GM12878 (cell line): ENCODE measurements around the gene NAA38. TPM values are rescaled to one million over a fixed set of nuclear protein-coding genes. Genes with fewer than 3 reads are reported as not detected.
A peak's percentile ranks its signal among the peaks of the same experiment; 100 is the strongest.

Experiments
- ATF3 ChIP-seq: IDR thresholded peaks from 2 replicates; pipeline ENCODE4 v1.6.1; 2011; ENCODE audit warnings: low read depth, mild to moderate bottlenecking, low read length, moderate library complexity, borderline replicate concordance; ENCODE audit errors: extremely low read depth
- BRCA1 ChIP-seq: IDR thresholded peaks from 2 replicates; pipeline ENCODE4 v1.6.1; 2011; ENCODE audit warnings: low read depth, low read length, improper control_type of control experiment
- CBFB ChIP-seq: IDR thresholded peaks from 2 replicates; pipeline ENCODE4 v1.6.1; 2016; ENCODE audit warnings: antibody characterized with exemption, low read depth
- CBX5 ChIP-seq: sonication (generic); IDR thresholded peaks from 2 replicates; pipeline ENCODE4 v1.6.1; 2016; ENCODE audit warnings: low read depth, moderate library complexity, mild to moderate bottlenecking, inconsistent platforms
- CHD2 ChIP-seq: IDR thresholded peaks from 2 replicates; pipeline ENCODE4 v1.6.1; 2011; ENCODE audit warnings: low read depth, low read length, improper control_type of control experiment, borderline replicate concordance
- CHD4 ChIP-seq: fragments of 200-600 bp; sonication (generic); IDR thresholded peaks from 2 replicates; pipeline ENCODE4 v1.6.1; 2016; ENCODE audit warnings: mild to moderate bottlenecking
- E2F8 ChIP-seq: fragments of 450-650 bp; IDR thresholded peaks from 2 replicates; pipeline ENCODE4 v1.6.1; 2018; ENCODE audit warnings: mild to moderate bottlenecking, low read depth, moderate library complexity; ENCODE audit not compliant: partially characterized antibody
- EED ChIP-seq: sonication (generic); IDR thresholded peaks from 2 replicates; pipeline ENCODE4 v1.6.1; 2016; ENCODE audit warnings: antibody characterized with exemption, low read depth
- GATAD2B ChIP-seq: fragments of 450-650 bp; conservative IDR thresholded peaks from 2 replicates; pipeline ENCODE4 v1.6.1; 2017; ENCODE audit warnings: low read depth, mild to moderate bottlenecking, moderate library complexity
- KAT2A ChIP-seq: conservative IDR thresholded peaks from 2 replicates; pipeline ENCODE4 v1.6.1; 2011; ENCODE audit warnings: low read depth, low read length; ENCODE audit not compliant: control insufficient read depth
- LARP7 ChIP-seq: fragments of 450-650 bp; IDR thresholded peaks from 2 replicates; pipeline ENCODE4 v1.6.1; 2017; ENCODE audit warnings: mild to moderate bottlenecking
- NR2C2 ChIP-seq: IDR thresholded peaks from 2 replicates; pipeline ENCODE4 v1.6.1; 2011; ENCODE audit warnings: borderline replicate concordance, low read depth; ENCODE audit not compliant: control insufficient read depth, insufficient read length
- PAX5 ChIP-seq: IDR thresholded peaks from 2 replicates; pipeline ENCODE4 v1.6.1; 2011; ENCODE audit warnings: low read depth, low read length, borderline replicate concordance
- RUNX3 ChIP-seq: IDR thresholded peaks from 2 replicates; pipeline ENCODE4 v1.6.1; 2012; ENCODE audit warnings: low read length, inconsistent platforms
- SP1 ChIP-seq: IDR thresholded peaks from one replicate; pipeline ENCODE4 v1.6.1; 2011; ENCODE audit warnings: low read depth, low read length
- SPI1 ChIP-seq: IDR thresholded peaks from 2 replicates; pipeline ENCODE4 v1.6.1; 2011; ENCODE audit warnings: low read depth, mild to moderate bottlenecking, low read length, moderate library complexity, borderline replicate concordance; ENCODE audit not compliant: insufficient read depth
- STAT1 ChIP-seq: fragments of 450-650 bp; conservative IDR thresholded peaks from 2 replicates; pipeline ENCODE4 v1.6.1; 2014; ENCODE audit warnings: antibody characterized with exemption, mild to moderate bottlenecking
- ZBTB33 ChIP-seq: fragments of 450-650 bp; IDR thresholded peaks from 2 replicates; pipeline ENCODE4 v1.6.1; 2017; ENCODE audit warnings: mild to moderate bottlenecking
- ZNF207 ChIP-seq: fragments of 450-650 bp; IDR thresholded peaks from 2 replicates; pipeline ENCODE4 v1.6.1; 2014; ENCODE audit warnings: antibody characterized with exemption, mild to moderate bottlenecking, borderline replicate concordance
- ZNF592 ChIP-seq: fragments of 450-650 bp; IDR thresholded peaks from 2 replicates; pipeline ENCODE4 v1.6.1; 2017; ENCODE audit warnings: mild to moderate bottlenecking, moderate library complexity
- ZNF622 ChIP-seq: fragments of 450-650 bp; IDR thresholded peaks from 2 replicates; pipeline ENCODE4 v1.6.1; 2017; ENCODE audit warnings: mild to moderate bottlenecking, inconsistent platforms
- polyA plus RNA-seq, 11 experiments: library from polyadenylated mRNA; depleted of rRNA in 4 of 11; unstranded in 6 of 11; stranded (reverse) in 5 of 11; fragments of >200 nt; fragmentation: Nextera tagmentation in 4 of 11; fragmentation: Illumina TruSeq in 1 of 11; extraction: Ambion mirVana in 4 of 11; extraction: Trizol in 1 of 11; gene quantifications; 1 replicate in 1 of 11; 2 replicates in 10 of 11; pipeline versions ENCODE4 v1.2.1 to v1.2.3, GENCODE V29; 2011 to 2016; ENCODE audit warnings: inconsistent platforms in 2 of 11, missing spikeins in 2 of 11, low read depth in 1 of 11
- total RNA-seq, 4 experiments: library from RNA; depleted of rRNA in 3 of 4; stranded (reverse); fragments of >200 nt in 3 of 4; fragmentation: Illumina TruSeq in 1 of 4; extraction: Trizol in 1 of 4; gene quantifications; 2 replicates each; pipeline versions ENCODE4 v1.2.1 to v1.2.3, GENCODE V29; 2013 to 2021

Gene NAA38
- total and polyA plus RNA-seq, 10 of the 15 experiments (the other 5 are each of a cell fraction or from before 2014, with no cell fraction given): 31.5 to 337 (median 215) TPM

GRCh38 chr17:7836596-7837407 lies 20.6 kb downstream of the NAA38 start (continued):
- no peak; the same call in 1 of the 2 replicates for TF ChIP-seq ZBTB33
- no peak for TF ChIP-seq KAT2A
- TF ChIP-seq ZNF592: no peak
- TF ChIP-seq CHD4: no peak
- no peak for TF ChIP-seq ATF3
- no peak for TF ChIP-seq E2F8
- no peak for TF ChIP-seq ZNF622
- TF ChIP-seq LARP7: no peak
- TF ChIP-seq BRCA1: no peak
- TF ChIP-seq STAT1: 0 out of 2 replicates have a peak, but pooled peaks have one; percentile 63
- TF ChIP-seq NR2C2: no peak
- TF ChIP-seq GATAD2B: peak; percentile 60; the same call in 1 of the 2 replicates
- peak; percentile 82 for TF ChIP-seq CHD2
- peak; percentile 61 for TF ChIP-seq ZNF207
- TF ChIP-seq EED: peak; percentile 62; the same call in 1 of the 2 replicates
- TF ChIP-seq RUNX3: no peak
- TF ChIP-seq SPI1: no peak
- peak; percentile 99 for TF ChIP-seq SP1
- TF ChIP-seq CBX5: no peak
- peak; percentile 46; the same call in 1 of the 2 replicates for TF ChIP-seq PAX5
- TF ChIP-seq CBFB: peak; percentile 88
